HepG2 (cell line): ENCODE measurements around the gene THRSP. TPM values are rescaled to one million over a fixed set of nuclear protein-coding genes. Genes with fewer than 3 reads are reported as not detected.
A peak's percentile ranks its signal among the peaks of the same experiment; 100 is the strongest.

Source experiments
- BATF2 ChIP-seq: sonication (generic); formaldehyde crosslinking; IDR thresholded peaks from 2 replicates; pipeline ENCODE4 v1.8.0; 2022; ENCODE audit warnings: mild to moderate bottlenecking, missing genetic modification reagents, moderate library complexity
- BRCA1 ChIP-seq: sonication (generic); formaldehyde crosslinking; IDR thresholded peaks from 2 replicates; pipeline ENCODE4 v1.4.0; 2020; ENCODE audit warnings: missing genetic modification reagents
- E2F2 ChIP-seq: sonication (generic); formaldehyde crosslinking; IDR thresholded peaks from 2 replicates; pipeline ENCODE4 v1.4.0; 2020; ENCODE audit warnings: missing genetic modification reagents, borderline replicate concordance
- EZH2 ChIP-seq: conservative IDR thresholded peaks from 2 replicates; pipeline ENCODE4 v1.6.1; 2012; ENCODE audit warnings: mild to moderate bottlenecking, low read depth, low read length, moderate library complexity
- FOXP1 ChIP-seq, 2 experiments: fragments of 450-650 bp in 1 of 2; IDR thresholded peaks; 2 replicates each; pipeline ENCODE4 v1.6.1; 2017 to 2018; ENCODE audit warnings: antibody characterized with exemption in 1 of 2
- HOXA3 ChIP-seq: sonication (generic); formaldehyde crosslinking; IDR thresholded peaks from 2 replicates; pipeline ENCODE4 v1.5.0; 2020; ENCODE audit warnings: missing genetic modification reagents
- JUN ChIP-seq: sonication (generic); formaldehyde crosslinking; IDR thresholded peaks from 2 replicates; pipeline ENCODE4 v1.4.0; 2020; ENCODE audit warnings: mild to moderate bottlenecking, missing genetic modification reagents
- MAFF ChIP-seq: IDR thresholded peaks from 2 replicates; pipeline ENCODE4 v1.6.1; 2011; ENCODE audit warnings: low read depth, low read length, improper control_type of control experiment
- MED1 ChIP-seq: sonication (generic); formaldehyde crosslinking; IDR thresholded peaks from 2 replicates; pipeline ENCODE4 v1.4.0; 2020; ENCODE audit warnings: missing genetic modification reagents
- MED13 ChIP-seq: sonication (generic); formaldehyde crosslinking; IDR thresholded peaks from 2 replicates; pipeline ENCODE4 v1.5.0; 2020; ENCODE audit warnings: missing genetic modification reagents
- MTA3 ChIP-seq: sonication (generic); formaldehyde crosslinking; IDR thresholded peaks from 2 replicates; pipeline ENCODE4 v1.4.0; 2020; ENCODE audit warnings: missing genetic modification reagents
- NFE2 ChIP-seq: sonication (generic); formaldehyde crosslinking; IDR thresholded peaks from 2 replicates; pipeline ENCODE4 v1.4.0; 2020; ENCODE audit warnings: missing genetic modification reagents
- PLRG1 ChIP-seq: fragments of 450-650 bp; conservative IDR thresholded peaks from 2 replicates; pipeline ENCODE4 v1.6.1; 2016
- POLR2AphosphoS5 ChIP-seq: IDR thresholded peaks from 2 replicates; pipeline ENCODE4 v1.6.1; 2012; ENCODE audit warnings: low read depth, low read length
- RXRA ChIP-seq: sonication (generic); formaldehyde crosslinking; IDR thresholded peaks from 2 replicates; pipeline ENCODE4 v1.5.1; 2020; ENCODE audit warnings: missing genetic modification reagents
- SIX4 ChIP-seq: sonication (generic); formaldehyde crosslinking; IDR thresholded peaks from 2 replicates; pipeline ENCODE4 v1.4.0; 2020; ENCODE audit warnings: missing genetic modification reagents
- SRY ChIP-seq: sonication (generic); formaldehyde crosslinking; IDR thresholded peaks from 2 replicates; pipeline ENCODE4 v1.8.0; 2022; ENCODE audit warnings: mild to moderate bottlenecking, missing genetic modification reagents
- TCF7L2 ChIP-seq: IDR thresholded peaks from 2 replicates; pipeline ENCODE4 v1.6.1; 2011; ENCODE audit warnings: mild to moderate bottlenecking, low read depth, low read length, moderate library complexity
- ZBTB7A ChIP-seq: sonication (generic); formaldehyde crosslinking; IDR thresholded peaks from 2 replicates; pipeline ENCODE4 v1.8.0; 2022; ENCODE audit warnings: mild to moderate bottlenecking, missing genetic modification reagents
- ZBTB8A ChIP-seq: sonication (generic); formaldehyde crosslinking; IDR thresholded peaks from 2 replicates; pipeline ENCODE4 v1.4.0; 2020; ENCODE audit warnings: mild to moderate bottlenecking, low read depth, missing genetic modification reagents, borderline replicate concordance
- ZNF17 ChIP-seq: sonication (generic); formaldehyde crosslinking; IDR thresholded peaks from 2 replicates; pipeline ENCODE4 v1.5.0; 2020; ENCODE audit warnings: mild to moderate bottlenecking, missing genetic modification reagents
- ZNF207 ChIP-seq: fragments of 450-650 bp; IDR thresholded peaks from 2 replicates; pipeline ENCODE4 v1.6.1; 2016; ENCODE audit warnings: antibody characterized with exemption, borderline replicate concordance
- ZNF280B ChIP-seq: sonication (generic); formaldehyde crosslinking; IDR thresholded peaks from 2 replicates; pipeline ENCODE4 v1.5.0; 2020; ENCODE audit warnings: missing genetic modification reagents, mild to moderate bottlenecking, borderline replicate concordance
- ZNF496 ChIP-seq: sonication (generic); formaldehyde crosslinking; IDR thresholded peaks from 2 replicates; pipeline ENCODE4 v1.8.1; 2023; ENCODE audit warnings: mild to moderate bottlenecking, moderate library complexity, missing genetic modification reagents; ENCODE audit not compliant: insufficient replicate concordance
- ZNF614 ChIP-seq: IDR thresholded peaks from 2 replicates; pipeline ENCODE4 v1.6.1; 2018; ENCODE audit warnings: missing biosample characterization, missing genetic modification reagents, inconsistent platforms, borderline replicate concordance
- ZNF615 ChIP-seq: sonication (generic); formaldehyde crosslinking; IDR thresholded peaks from 2 replicates; pipeline ENCODE4 v1.5.0; 2020; ENCODE audit warnings: mild to moderate bottlenecking, missing genetic modification reagents, borderline replicate concordance
- polyA plus RNA-seq, 8 experiments: library from polyadenylated mRNA; depleted of rRNA in 3 of 8; stranded (reverse) in 7 of 8; unstranded in 1 of 8; fragments of >200 nt; fragmentation: Illumina TruSeq in 4 of 8; extraction: Trizol in 4 of 8; gene quantifications; 2 replicates each; pipeline versions ENCODE4 v1.2.1 to v1.2.3, GENCODE V29; 2011 to 2016; ENCODE audit warnings: low read depth in 4 of 8, missing spikeins in 1 of 8, mixed read lengths in 1 of 8; ENCODE audit not compliant: insufficient read depth in 1 of 8
- total RNA-seq, 5 experiments: library from RNA; depleted of rRNA; stranded (reverse); fragments of >200 nt; fragmentation: Illumina TruSeq; extraction: Trizol; gene quantifications; 2 replicates each; pipeline ENCODE4 v1.2.3, GENCODE V29; 2016; ENCODE audit warnings: low read depth in 1 of 5

THRSP gene
- total and polyA plus RNA-seq, 2 of the 13 experiments (the other 11 are each of a cell fraction or from before 2014, with no cell fraction given), result 0.13 to 0.58 TPM

GRCh38 chr11:78022397-78023396 is 41.0 kb upstream of the THRSP start, which contains the start of gene KCTD14 (continued):
- TF ChIP-seq MAFF, result no peak
- no peak for TF ChIP-seq MED1 (CRISPR knock-in tag)
- TF ChIP-seq E2F2 (CRISPR knock-in tag), result no peak
- no peak for TF ChIP-seq ZNF17 (CRISPR knock-in tag)
- no peak for TF ChIP-seq TCF7L2
- peak; percentile 13; the same call in 1 of the 2 replicates for TF ChIP-seq ZNF280B
- 0 out of 2 replicates have a peak, but pooled peaks have one; percentile 37 for TF ChIP-seq JUN (CRISPR knock-in tag)
- no peak for TF ChIP-seq EZH2
- TF ChIP-seq HOXA3 (CRISPR knock-in tag), result peak; percentile 55; the same call in 1 of the 2 replicates
- TF ChIP-seq PLRG1, result no peak
- TF ChIP-seq ZBTB8A (CRISPR knock-in tag), result 0 out of 2 replicates have a peak, but pooled peaks have one; percentile 81
- no peak for TF ChIP-seq MTA3 (CRISPR knock-in tag)
- no peak for TF ChIP-seq MED13 (CRISPR knock-in tag)
- TF ChIP-seq BATF2, result no peak
- TF ChIP-seq ZNF614 (CRISPR knock-in tag), result 0 out of 2 replicates have a peak, but pooled peaks have one; percentile 25
- no peak for TF ChIP-seq ZNF207
- no peak for TF ChIP-seq ZNF615 (CRISPR knock-in tag)
- TF ChIP-seq SIX4, result no peak
- TF ChIP-seq SRY (CRISPR knock-in tag), result peak; percentile 69; the same call in 1 of the 2 replicates
- TF ChIP-seq ZNF496 (CRISPR knock-in tag), result no peak
- no peak for TF ChIP-seq FOXP1 (IDR thresholded peaks at IDR 0.05)
- TF ChIP-seq FOXP1 (CRISPR knock-in tag; IDR thresholded peaks at IDR 0.05), result no peak
- peak; percentile 47; the same call in 1 of the 2 replicates for TF ChIP-seq RXRA (CRISPR knock-in tag)
- 0 out of 2 replicates have a peak, but pooled peaks have one; percentile 7 for TF ChIP-seq BRCA1 (CRISPR knock-in tag)
- TF ChIP-seq ZBTB7A (CRISPR knock-in tag), result 0 out of 2 replicates have a peak, but pooled peaks have one; percentile 75
- TF ChIP-seq NFE2, result no peak
- peak; percentile 73 for TF ChIP-seq POLR2AphosphoS5
